ENCODE results near the gene PRIM2. TPM values are rescaled to one million over a fixed set of nuclear protein-coding genes. Genes with fewer than 3 reads are reported as not detected.
"Not testable (repeated sequence)": the region's sequence is repeated elsewhere in the genome, so short reads cannot be mapped to it uniquely, and the experiment has no call there.

The PRIM2 gene
- total RNA-seq, 1 donor from 2014 or later: 9.6 TPM

DNA sequence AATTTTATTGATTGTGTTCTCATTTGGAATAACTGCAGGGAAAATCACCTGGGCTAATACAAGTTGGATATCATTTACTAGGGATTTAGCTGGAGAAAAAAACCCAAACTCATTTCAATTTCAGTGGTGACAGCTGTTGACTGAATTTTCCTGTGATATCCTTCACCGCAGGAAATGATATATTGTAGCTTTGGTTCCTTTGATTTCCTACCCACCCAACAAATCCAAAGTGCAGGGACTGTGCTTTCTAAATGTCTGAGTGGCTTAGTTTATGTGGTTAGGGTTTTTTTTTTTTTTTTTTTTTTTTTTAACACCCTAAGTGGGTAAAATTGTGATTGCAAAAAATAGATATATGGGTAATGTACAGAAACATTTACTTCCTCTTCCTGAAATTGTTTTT, 203.7 kb downstream of the PRIM2 start:
- ATAC-seq: not testable (repeated sequence)

GRCh38 chr6:57523221-57523620, 205.8 kb downstream of the PRIM2 start:
- DNase-seq (ENCODE audit: low spot score); intact Hi-C loops (cut with DNase I); ATAC-seq: not testable (repeated sequence)

More for the DNA sequence above, 203.7 kb downstream of the PRIM2 start:
- intact Hi-C loops (cut with DNase I); DNase-seq (ENCODE audit: low spot score): not testable (repeated sequence)

GRCh38 chr6:57529755-57530154, 212.3 kb downstream of the PRIM2 start:
- DNase-seq (ENCODE audit: low spot score); intact Hi-C loops (cut with DNase I); ATAC-seq: not testable (repeated sequence)

DNA sequence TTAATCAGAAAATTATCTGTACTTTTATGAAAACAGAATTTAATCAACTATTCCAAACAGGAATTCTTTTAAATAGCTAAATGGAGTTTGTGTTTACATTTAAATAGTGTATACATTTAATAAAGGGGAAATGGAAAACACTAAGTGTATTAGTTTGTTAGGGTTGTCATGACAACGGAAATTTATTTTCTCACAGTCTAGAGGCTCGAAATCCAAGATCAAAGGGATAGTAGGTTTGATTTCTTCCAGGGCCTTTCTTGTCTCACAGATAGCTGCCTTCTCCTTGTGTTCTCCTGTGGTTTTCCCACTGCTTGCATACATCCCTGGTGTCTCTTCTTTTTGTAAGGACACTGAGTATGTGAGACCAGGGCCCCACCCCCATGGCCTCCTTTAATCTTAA, 215.2 kb downstream of the PRIM2 start:
- ATAC-seq; intact Hi-C loops (cut with DNase I); DNase-seq (ENCODE audit: low spot score): not testable (repeated sequence)

DNA sequence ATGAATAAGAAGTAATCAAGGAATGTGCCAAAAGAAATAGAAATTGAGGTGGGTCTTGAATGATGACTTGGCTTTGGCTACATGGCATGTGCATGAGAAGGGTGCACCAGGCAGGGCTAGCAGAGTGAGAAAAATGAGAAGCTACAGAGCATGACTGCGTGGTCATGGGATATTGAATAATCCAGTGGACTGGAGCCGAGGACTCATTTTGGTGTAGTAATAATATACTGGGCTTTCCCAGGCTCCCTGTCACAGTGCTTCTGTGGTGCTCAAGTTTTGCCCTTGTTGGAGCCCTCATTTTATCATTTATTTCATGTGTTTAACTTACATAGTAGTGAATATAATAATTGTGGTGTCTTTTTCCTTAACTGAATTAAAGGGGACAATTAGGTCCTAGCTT, 217.7 kb downstream of the PRIM2 start:
- ATAC-seq; intact Hi-C loops (cut with DNase I); DNase-seq (ENCODE audit: low spot score): not testable (repeated sequence)

- ATAC-seq; intact Hi-C loops (cut with DNase I); DNase-seq (ENCODE audit: low spot score): not testable (repeated sequence)
Observed at GRCh38 chr6:57535994-57536393, 218.6 kb downstream of the PRIM2 start.

- intact Hi-C loops (cut with DNase I); DNase-seq (ENCODE audit: low spot score); ATAC-seq: not testable (repeated sequence)
Observed at GRCh38 chr6:57537916-57538315, 220.5 kb downstream of the PRIM2 start.

- ATAC-seq; intact Hi-C loops (cut with DNase I); DNase-seq (ENCODE audit: low spot score): not testable (repeated sequence)
Observed at GRCh38 chr6:57551961-57552360, 234.5 kb downstream of the PRIM2 start.

DNA sequence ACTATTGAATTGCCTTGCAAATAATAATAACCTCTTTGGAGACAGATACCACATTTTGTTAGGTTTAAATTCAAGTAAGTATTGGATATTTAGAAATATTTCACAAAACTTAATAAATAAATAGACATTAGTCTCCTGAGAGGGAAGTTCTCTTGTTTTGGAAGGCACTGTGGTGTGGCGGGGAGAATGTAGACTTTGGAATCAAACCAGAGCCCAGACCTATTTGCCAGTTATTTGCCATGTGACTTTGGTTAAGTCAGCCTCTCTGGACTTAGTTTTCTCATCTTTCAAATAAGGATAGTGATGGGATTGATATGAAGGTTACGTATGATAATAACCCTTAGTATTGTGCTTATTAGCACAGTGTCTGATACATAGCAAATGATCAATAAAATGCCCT, 240.4 kb downstream of the PRIM2 start:
- intact Hi-C loops (cut with DNase I); ATAC-seq; DNase-seq (ENCODE audit: low spot score): not testable (repeated sequence)

GRCh38 chr6:57559170-57559569, 241.7 kb downstream of the PRIM2 start:
- DNase-seq (ENCODE audit: low spot score); ATAC-seq; intact Hi-C loops (cut with DNase I): not testable (repeated sequence)

- ATAC-seq; DNase-seq (ENCODE audit: low spot score); intact Hi-C loops (cut with DNase I): not testable (repeated sequence)
Observed at GRCh38 chr6:57562233-57562632, 244.8 kb downstream of the PRIM2 start.

DNA sequence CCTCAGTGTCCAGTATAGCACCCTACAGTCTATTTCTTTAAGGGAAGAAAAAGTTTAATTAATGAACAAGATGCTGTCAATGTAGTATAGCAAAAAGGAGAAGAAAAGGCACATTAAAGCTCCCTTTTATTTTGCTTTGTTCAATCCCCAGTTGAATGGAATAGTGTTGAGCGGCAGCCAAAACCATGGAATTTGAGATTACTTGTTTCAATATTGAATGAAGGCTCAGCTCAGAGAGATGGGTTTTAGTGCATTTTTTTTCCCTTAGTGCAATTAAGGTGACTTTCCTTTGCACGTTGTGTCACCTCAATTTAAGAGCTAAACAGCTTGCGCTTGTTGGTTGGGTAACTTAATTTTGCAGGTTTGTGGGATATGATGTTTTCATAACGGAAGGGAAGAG, 254.7 kb downstream of the PRIM2 start:
- ATAC-seq; intact Hi-C loops (cut with DNase I); DNase-seq (ENCODE audit: low spot score): not testable (repeated sequence)

DNA sequence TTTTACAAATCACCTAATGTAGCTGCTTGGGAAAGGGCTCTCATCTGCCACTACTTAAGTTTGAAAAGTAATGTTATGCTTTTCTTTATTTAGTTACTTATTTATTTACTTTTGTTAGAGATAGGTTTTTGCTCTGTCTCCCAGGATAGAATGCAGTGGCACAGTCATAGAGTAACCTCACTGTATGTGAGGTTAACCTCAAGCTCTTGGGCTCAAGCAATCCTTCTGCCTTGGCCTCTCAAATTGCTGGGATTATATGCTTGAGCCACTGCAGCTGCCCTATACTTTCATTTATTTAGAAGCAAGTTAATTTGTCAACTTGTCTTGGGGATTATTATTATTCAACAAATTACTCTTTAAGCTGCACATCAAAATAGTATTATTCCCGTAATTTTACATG, 255.4 kb downstream of the PRIM2 start:
- intact Hi-C loops (cut with DNase I); DNase-seq (ENCODE audit: low spot score); ATAC-seq: not testable (repeated sequence)

- DNase-seq (ENCODE audit: low spot score); ATAC-seq; intact Hi-C loops (cut with DNase I): not testable (repeated sequence)
Observed at GRCh38 chr6:57577023-57577422, 259.6 kb downstream of the PRIM2 start.

DNA sequence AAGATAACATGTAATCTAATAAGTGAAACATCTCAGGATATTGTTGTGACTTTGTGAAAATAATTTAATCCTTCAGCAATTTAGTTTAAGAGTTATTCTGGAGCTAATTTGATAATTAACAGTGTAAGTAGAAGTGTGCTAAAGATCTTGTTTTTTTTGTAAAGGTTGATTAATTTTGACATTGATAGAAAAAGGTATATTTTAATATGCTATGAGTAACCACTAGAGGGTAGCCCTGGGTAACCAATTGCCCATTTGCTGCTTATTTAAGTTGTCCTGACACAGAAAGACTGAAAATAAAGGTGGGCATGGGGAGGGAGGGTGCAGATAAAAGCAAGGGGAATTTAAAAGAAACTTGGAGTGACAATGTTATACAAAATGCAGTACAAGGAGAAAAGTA, 262.1 kb downstream of the PRIM2 start:
- ATAC-seq; intact Hi-C loops (cut with DNase I); DNase-seq (ENCODE audit: low spot score): not testable (repeated sequence)

GRCh38 chr6:57581586-57581985, 264.2 kb downstream of the PRIM2 start:
- intact Hi-C loops (cut with DNase I); DNase-seq (ENCODE audit: low spot score): not testable (repeated sequence)
- ATAC-seq: peak; percentile 46

- ATAC-seq; DNase-seq (ENCODE audit: low spot score); intact Hi-C loops (cut with DNase I): not testable (repeated sequence)
Observed at GRCh38 chr6:57601105-57601504, 283.7 kb downstream of the PRIM2 start.

DNA sequence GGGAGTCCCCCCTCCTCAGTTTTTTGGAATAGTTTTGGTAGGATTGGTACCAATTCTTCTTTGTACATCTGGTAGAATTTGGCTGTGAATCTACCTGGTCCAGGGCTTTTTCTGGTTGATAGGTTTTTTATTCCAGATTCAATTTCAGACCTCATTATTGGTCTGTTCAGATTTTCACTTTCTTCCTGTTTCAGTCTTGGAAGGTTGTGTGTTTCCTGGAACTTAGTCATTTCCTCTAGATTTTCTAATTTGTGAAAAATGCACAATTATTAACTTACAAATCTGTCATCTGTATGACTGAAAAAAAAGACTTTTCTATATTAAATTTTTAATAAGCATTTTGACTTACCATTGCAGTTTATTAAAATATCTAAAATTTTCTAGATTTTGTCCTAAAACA, 287.9 kb downstream of the PRIM2 start:
- DNase-seq (ENCODE audit: low spot score); ATAC-seq; intact Hi-C loops (cut with DNase I): not testable (repeated sequence)

GRCh38 chr6:57606331-57606730, 288.9 kb downstream of the PRIM2 start:
- intact Hi-C loops (cut with DNase I); ATAC-seq; DNase-seq (ENCODE audit: low spot score): not testable (repeated sequence)

DNA sequence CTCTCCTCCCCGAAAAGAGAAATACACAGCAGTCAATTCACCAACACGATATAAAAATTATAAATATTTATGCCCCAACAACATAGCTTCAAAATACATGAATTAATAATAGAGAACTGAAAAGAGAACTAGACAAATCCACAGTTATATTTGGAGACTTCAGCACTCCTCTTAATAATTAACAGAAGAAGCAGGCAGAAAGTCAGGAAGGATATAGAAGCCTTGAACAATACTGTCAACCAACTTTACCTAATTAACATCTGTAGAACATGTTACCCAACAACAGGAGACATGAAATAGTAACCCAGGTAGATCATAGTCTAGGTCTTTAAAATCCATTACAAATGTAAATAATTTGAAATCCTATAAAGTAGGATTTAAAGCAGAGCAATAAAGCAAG, 293.2 kb downstream of the PRIM2 start:
- intact Hi-C loops (cut with DNase I); DNase-seq (ENCODE audit: low spot score); ATAC-seq: not testable (repeated sequence)

DNA sequence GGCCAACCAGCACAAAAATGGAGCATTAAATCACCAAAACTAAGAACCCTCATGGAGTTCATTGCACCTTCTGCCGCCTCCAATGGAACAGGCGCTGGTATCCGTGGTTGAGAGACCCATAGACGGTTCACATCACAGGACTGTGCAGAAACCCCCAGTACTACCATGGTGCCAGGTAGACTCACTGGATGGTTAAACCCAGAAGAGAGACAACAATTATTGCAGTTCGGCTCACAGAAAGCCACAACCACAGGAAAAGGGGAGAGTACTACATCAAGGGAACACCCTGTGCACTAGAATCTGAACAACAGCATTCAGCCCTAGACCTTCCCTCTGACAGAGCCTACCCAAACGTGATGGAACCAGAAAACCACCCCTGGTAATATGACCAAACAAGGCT, 301.5 kb downstream of the PRIM2 start:
- ATAC-seq; DNase-seq (ENCODE audit: low spot score); intact Hi-C loops (cut with DNase I): not testable (repeated sequence)

All from sciatic nerve (tissue), 2 donors.